Choroid plexus epithelial cell (primary cell): ENCODE measurements around the gene NELFCD.

ENCODE experiments used
- DNase-seq: peaks from one replicate; pipeline ENCODE4 v3.0.0-alpha.2; 2010; ENCODE audit warnings: low read depth
- H3K4me3 ChIP-seq: 2 replicates; pipeline ENCODE4 v1.5.1; 2011; ENCODE audit warnings: low read depth, mild to moderate bottlenecking, control low read depth, low read length, moderate library complexity
- TF ChIP-seq, protein P1 (sequence below): conservative IDR thresholded peaks from 2 replicates; pipeline ENCODE4 v1.5.1; 2011; ENCODE audit warnings: low read depth, mild to moderate bottlenecking, control low read depth, inconsistent platforms, low read length, moderate library complexity

NELFCD gene, protein sequence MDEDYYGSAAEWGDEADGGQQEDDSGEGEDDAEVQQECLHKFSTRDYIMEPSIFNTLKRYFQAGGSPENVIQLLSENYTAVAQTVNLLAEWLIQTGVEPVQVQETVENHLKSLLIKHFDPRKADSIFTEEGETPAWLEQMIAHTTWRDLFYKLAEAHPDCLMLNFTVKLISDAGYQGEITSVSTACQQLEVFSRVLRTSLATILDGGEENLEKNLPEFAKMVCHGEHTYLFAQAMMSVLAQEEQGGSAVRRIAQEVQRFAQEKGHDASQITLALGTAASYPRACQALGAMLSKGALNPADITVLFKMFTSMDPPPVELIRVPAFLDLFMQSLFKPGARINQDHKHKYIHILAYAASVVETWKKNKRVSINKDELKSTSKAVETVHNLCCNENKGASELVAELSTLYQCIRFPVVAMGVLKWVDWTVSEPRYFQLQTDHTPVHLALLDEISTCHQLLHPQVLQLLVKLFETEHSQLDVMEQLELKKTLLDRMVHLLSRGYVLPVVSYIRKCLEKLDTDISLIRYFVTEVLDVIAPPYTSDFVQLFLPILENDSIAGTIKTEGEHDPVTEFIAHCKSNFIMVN

DNA sequence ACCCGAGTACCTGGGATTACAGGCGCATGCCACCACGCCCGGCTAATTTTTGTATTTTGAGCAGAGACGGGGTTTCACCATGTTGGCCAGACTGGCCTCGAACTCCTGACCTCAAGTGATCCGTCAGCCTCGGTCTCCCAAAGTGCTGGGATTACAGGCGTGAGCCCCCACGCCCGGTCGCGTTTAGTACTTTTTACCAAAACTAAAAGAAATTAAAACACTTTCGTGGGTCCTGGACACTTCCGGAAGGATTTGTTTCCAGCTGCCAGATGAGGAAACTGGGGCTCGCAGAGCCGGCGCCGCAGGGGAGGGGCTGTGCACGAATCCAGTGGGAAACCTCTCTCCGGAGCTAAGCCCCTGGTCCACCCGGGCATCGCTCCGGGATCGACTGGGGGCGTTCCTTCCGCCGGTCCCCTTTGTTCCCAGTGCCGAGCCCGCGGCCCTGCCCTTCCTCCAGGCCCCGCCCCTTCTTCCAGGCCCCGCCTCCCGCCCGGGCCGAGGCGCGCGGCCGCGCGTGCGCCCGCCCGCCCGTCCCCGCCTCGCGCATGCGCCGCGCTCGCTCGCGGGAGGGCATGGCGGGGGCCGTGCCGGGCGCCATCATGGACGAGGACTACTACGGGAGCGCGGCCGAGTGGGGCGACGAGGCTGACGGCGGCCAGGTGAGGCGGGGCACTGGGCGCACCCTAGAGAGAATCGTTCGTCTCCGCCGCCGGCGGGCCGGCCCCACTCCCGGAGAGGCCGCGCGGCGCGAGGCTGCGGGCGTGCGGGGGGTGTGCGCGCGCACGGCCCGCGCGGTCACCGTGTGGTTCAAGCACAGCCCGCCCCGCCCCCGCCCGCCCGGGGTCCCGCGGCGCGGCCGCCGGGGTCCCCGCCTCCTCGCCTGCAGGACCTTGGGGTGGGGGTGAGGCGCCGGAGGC is at the start of gene NELFCD:
NELFCD (plus strand) TSS at position 546 of the 917 bp plus-strand sequence; CDS start at position 600, 54 bp downstream.
- peak within 1 kb of the TSS; percentile 75 for H3K4me3 ChIP-seq
- TF ChIP-seq, protein P1, sequence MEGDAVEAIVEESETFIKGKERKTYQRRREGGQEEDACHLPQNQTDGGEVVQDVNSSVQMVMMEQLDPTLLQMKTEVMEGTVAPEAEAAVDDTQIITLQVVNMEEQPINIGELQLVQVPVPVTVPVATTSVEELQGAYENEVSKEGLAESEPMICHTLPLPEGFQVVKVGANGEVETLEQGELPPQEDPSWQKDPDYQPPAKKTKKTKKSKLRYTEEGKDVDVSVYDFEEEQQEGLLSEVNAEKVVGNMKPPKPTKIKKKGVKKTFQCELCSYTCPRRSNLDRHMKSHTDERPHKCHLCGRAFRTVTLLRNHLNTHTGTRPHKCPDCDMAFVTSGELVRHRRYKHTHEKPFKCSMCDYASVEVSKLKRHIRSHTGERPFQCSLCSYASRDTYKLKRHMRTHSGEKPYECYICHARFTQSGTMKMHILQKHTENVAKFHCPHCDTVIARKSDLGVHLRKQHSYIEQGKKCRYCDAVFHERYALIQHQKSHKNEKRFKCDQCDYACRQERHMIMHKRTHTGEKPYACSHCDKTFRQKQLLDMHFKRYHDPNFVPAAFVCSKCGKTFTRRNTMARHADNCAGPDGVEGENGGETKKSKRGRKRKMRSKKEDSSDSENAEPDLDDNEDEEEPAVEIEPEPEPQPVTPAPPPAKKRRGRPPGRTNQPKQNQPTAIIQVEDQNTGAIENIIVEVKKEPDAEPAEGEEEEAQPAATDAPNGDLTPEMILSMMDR = no peak
- peak; percentile 76 for DNase-seq

DNA sequence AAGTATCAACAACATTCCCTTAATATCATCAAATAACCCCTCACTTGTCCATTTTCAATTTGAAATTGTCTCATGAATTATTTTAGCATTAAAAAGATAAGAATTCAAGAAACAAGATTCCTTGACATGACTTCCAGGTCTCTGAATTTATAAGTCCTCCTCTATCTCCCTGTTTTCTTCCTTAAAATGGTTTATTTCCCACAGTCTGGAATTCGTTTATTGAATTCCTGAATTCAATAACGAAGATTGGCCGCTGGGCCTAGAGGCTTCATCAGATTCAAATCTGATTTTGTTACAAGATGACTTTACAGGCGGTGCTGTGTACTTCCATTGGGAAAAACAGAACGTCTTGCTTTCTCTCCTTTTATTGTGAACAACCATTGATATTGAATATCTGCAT is 48.9 kb upstream of the NELFCD start:
- no peak overlapping the region for H3K4me3 ChIP-seq
- TF ChIP-seq, protein P1 = no peak

DNA sequence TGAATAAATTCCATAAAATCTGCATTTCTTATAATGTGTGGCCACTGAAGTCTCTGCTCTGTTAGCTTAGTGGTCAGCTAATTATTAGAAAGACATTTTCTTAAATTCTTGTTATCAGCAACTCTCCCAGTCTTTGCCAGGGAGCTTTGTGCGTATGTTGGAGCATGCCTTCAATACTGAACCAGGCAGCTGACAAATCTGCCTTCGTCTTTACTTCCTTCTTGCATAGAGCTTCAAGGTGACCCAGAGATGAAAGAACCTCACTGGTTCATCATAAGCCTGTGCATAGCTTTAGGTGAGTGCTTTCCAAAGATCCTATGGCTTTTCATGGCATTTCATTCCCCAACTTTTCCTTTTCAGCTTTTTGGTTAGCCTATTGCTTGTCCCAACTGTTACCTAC is 43.0 kb upstream of the NELFCD start:
- TF ChIP-seq, protein P1 = no peak
- no peak for DNase-seq
- no peak overlapping the region for H3K4me3 ChIP-seq

More for the DNA sequence above, 48.9 kb upstream of the NELFCD start:
- DNase-seq = no peak

DNA sequence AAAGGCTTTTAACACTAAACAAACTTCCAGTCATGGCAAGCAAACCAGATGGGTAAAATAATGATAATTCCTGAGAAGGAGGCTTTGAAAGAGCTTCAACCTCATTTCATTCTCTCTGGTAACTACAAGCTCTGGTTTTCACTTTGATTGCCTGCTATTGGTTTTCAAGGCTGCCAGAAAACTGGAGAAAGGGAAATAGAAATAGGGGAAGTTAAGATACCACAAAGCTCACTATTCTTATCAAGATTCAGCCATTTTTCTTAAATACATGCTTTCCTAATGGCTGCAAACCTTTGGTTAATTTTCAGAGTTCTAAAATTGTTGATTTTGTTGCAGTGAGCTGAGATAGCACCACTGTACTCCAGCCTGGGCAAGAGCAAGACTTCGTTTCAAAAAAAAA is 42.5 kb upstream of the NELFCD start:
- TF ChIP-seq, protein P1 = no peak
- no peak for DNase-seq

DNA sequence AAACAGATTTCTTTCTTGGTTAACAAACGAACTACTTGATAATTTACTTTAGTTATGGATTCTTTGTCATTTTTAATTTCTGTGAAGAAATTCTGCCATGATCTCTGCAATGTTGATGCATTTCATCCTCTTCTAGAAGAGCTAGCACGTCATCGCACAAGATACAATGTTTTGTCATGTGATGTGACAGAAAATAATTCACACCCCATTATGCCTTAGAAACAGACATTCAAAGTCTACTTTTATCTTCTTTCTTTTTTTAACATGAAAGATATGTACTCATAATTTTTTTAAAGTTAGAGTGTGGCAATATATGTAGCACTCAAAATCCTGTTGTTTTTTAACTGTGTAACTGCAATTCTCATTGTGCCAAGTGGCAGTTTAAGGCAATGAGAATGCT is 39.6 kb upstream of the NELFCD start:
- DNase-seq = no peak
- TF ChIP-seq, protein P1 = no peak
- no peak overlapping the region for H3K4me3 ChIP-seq

More for the DNA sequence above, 42.5 kb upstream of the NELFCD start:
- H3K4me3 ChIP-seq = no peak overlapping the region

DNA sequence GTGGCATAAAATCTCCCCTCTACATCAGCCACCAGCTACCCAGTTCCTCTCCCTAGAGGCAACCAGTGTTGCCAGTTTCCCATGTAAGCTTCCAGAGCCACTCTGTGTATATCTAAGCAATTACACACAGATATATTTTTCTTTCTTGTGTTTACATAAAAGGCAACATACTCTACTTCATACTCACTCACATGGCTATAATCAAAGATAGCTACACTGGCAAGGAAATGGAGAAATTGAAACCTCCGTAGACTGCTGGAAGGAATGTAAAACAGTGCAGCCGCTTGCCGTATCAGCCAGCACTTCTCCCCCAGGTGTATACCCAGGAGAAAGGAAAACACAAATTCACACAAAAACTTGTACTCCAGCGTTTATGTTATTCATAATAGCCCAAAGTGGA is 38.5 kb upstream of the NELFCD start:
- H3K4me3 ChIP-seq = no peak overlapping the region
- peak; percentile 12 for DNase-seq
- TF ChIP-seq, protein P1 = peak; percentile 20
